Spinal cord (tissue), 10 donors: Measurements from ENCODE around the gene COL23A1. TPM values are rescaled to one million over a fixed set of nuclear protein-coding genes. Genes with fewer than 3 reads are reported as not detected.

Experiments used
- DNase-seq, 6 donors: peaks; one replicate each; pipeline versions ENCODE4 v3.0.0 to v3.0.0-alpha.2; 2013 to 2015; ENCODE audit warnings: low spot score in 6 of 6, low read depth in 4 of 6
- H3K27ac ChIP-seq: one replicate; pipeline ENCODE4 v1.5.1; 2013; ENCODE audit warnings: low read depth, low read length, control low read depth
- H3K27me3 ChIP-seq: one replicate; pipeline ENCODE4 v1.6.1; 2013; ENCODE audit warnings: low read length; ENCODE audit not compliant: control insufficient read depth, insufficient read depth
- H3K36me3 ChIP-seq: one replicate; pipeline ENCODE4 v1.6.1; 2013; ENCODE audit warnings: low read length; ENCODE audit not compliant: control insufficient read depth, insufficient read depth
- H3K4me1 ChIP-seq: one replicate; pipeline ENCODE4 v1.6.1; 2013; ENCODE audit warnings: low read length; ENCODE audit not compliant: control insufficient read depth, insufficient read depth
- H3K4me3 ChIP-seq: one replicate; pipeline ENCODE4 v1.5.1; 2013; ENCODE audit warnings: low read depth, low read length, control low read depth
- H3K9me3 ChIP-seq: one replicate; pipeline ENCODE4 v1.6.1; 2013; ENCODE audit warnings: low read length; ENCODE audit not compliant: control insufficient read depth, insufficient read depth
- WGBS: methylation state at CpG from one replicate; pipeline ENCODE4 v1.1.5; 2013; ENCODE audit warnings: missing lambda C conversion rate; ENCODE audit not compliant: insufficient coverage; 5-methylcytosine and 5-hydroxymethylcytosine counted together
- polyA plus RNA-seq, 2 donors: library from polyadenylated mRNA; unstranded; fragments of 120-200 nt; gene quantifications; one replicate each; pipeline ENCODE4 v1.2.1, GENCODE V29; 2013; ENCODE audit not compliant: insufficient read length in 2 of 2
- total RNA-seq, 2 donors: library from RNA; depleted of rRNA in 1 of 2; stranded (reverse); fragments of 120-200 nt in 1 of 2; fragments of >200 nt in 1 of 2; gene quantifications; one replicate each; pipeline versions ENCODE4 v1.2.3 to v1.2.4, GENCODE V29; 2013 to 2014
- donor health status: healthy.

The COL23A1 gene
- total and polyA plus RNA-seq, 4 donors = 2.8 to 9.7 (median 8.0) TPM

DNA sequence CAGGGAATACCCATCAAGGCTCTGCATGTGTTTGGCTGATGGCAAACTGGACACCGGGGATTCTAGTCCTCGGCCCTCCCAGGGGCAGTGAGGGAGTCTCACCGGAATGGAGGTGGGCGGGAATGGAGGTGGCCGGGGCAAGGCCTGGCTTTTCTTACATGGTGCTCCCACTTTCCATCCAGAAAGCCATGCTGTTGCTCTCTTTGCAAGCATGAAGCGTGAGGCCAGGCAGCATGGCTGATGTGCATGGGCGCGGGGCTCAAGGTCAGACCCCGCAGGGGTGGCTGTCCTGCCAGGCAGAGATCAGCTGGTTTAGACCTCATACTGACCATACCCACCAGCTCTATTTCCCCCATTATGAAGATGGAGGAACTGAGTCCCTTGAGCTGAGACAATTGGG lies 249.6 kb downstream of the COL23A1 start:
- no peaks in the 10 kb centered on the region for H3K9me3 ChIP-seq
- no peaks in the 10 kb centered on the region for H3K27me3 ChIP-seq
- no peak overlapping the region for H3K27ac ChIP-seq
- no peaks in the 10 kb centered on the region for H3K36me3 ChIP-seq
- 97% methylated on average over 9 of the region's 9 CpGs for WGBS
- H3K4me3 ChIP-seq = no peak overlapping the region
- peaks cover 9% of the 10 kb centered on the region for H3K4me1 ChIP-seq
- no peak for DNase-seq

DNA sequence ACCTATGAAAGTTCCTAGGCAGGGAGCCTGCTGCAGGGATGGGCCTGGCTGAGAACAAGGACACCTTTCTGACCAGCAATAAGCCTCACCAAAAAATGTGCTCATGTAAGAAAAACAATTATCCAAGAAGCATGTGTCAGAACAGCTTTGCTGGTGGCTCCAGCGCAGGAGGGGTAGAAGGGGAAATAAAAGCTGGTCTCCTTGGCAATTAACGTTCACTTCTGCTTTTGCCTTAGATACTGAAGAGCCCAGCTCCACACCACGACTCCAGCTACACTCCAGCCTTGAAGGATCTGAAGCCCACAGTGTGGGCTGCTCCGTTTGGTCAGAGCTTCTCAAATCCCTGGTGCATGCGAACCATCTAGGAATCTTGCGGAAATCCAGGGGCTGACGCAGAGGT lies 250.0 kb downstream of the COL23A1 start:
- Histone ChIP-seq H3K9me3 (no peaks in the 10 kb centered on the region), H3K4me3 (no peak overlapping the region), H3K36me3 (no peaks in the 10 kb centered on the region), H3K27ac (no peak overlapping the region), H3K4me1 (peaks cover 9% of the 10 kb centered on the region), H3K27me3 (no peaks in the 10 kb centered on the region)
- 69% methylated on average over 7 of the region's 7 CpGs for WGBS
- DNase-seq = no peak

DNA sequence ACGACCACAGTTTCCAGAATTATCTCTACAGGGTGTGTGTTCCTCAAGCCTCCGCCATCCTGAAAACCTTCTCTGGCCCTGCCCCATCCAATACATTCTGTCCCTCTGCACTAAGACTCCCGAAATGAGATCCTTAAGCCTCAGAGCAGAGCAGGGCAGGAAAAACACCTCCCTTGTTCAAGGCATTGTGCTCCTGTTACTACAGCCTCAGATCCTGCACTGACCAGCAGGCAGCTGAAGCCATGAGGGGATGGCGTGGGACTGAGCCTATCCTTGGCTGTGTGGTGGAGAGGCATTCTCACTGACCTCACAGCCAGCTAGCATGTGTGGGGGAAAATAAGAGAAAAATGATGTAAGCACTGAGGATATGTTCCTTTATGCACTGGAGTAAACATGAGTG lies 250.9 kb downstream of the COL23A1 start:
- Histone ChIP-seq H3K27me3 (no peaks in the 10 kb centered on the region), H3K4me1 (peaks cover 9% of the 10 kb centered on the region), H3K4me3 (no peak overlapping the region), H3K9me3 (no peaks in the 10 kb centered on the region), H3K27ac (no peak overlapping the region), H3K36me3 (no peaks in the 10 kb centered on the region)
- no peak for DNase-seq
- WGBS = 85% methylated on average over 4 of the region's 4 CpGs

DNA sequence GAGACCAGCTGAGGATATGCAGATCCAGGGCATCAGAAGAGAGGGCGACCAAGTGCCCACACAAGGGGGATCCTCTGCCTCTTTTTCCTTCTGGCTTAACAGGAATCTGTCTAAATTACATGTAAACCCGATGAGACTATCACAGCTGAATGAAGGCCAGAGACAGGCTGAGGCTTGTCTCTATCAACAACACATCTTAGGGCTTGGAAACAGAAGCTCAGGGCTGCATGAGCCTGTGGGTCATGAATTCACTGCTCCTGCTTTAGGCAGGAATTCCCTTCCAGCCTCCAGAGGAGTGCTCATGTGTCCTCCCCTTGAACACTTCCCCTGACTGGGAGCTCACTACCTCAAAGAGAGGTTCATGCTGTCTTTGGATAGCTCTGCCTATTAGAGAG lies 251.4 kb downstream of the COL23A1 start:
- 83% methylated on average over 2 of the region's 2 CpGs for WGBS
- Histone ChIP-seq H3K27me3 (no peaks in the 10 kb centered on the region), H3K27ac (no peak overlapping the region), H3K9me3 (no peaks in the 10 kb centered on the region), H3K36me3 (no peaks in the 10 kb centered on the region), H3K4me3 (no peak overlapping the region), H3K4me1 (peaks cover 9% of the 10 kb centered on the region)
- DNase-seq = no peak

DNA sequence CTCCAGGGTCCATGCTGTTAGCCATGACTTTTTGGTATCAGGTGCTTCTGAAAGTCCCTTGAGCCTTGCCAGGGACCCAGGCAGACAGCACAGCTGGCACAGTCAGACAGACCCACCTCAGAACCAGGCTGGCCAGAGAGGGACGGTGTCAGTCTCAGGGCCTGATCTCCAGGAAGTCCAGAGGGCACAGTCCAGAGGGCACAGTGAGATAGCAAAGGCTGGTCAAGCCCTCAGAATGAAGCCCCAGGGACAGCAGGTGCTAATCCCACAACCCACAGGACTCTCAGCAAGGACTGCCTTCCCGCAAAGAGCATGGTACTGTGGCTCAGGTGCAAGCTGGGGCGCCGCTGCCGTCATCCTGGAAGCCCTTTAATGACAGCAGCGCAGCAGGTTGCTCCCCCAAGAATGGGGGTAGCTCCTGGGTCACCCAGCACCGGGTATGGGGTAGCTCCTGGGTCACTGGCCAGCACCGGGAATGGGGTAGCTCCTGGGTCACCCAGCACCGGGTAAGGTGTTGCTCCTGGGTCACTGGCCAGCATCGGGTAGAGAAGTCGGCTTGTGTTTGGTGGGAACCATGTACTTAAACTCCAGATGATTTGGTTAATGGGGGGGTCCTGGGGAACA lies 252.0 kb downstream of the COL23A1 start:
- no peak overlapping the region for H3K4me3 ChIP-seq
- WGBS = 88% methylated on average over 11 of the region's 11 CpGs
- no peaks in the 10 kb centered on the region for H3K27me3 ChIP-seq
- no peak overlapping the region for H3K27ac ChIP-seq
- no peaks in the 10 kb centered on the region for H3K9me3 ChIP-seq
- no peak for DNase-seq
- peaks cover 9% of the 10 kb centered on the region for H3K4me1 ChIP-seq
- no peaks in the 10 kb centered on the region for H3K36me3 ChIP-seq

DNA sequence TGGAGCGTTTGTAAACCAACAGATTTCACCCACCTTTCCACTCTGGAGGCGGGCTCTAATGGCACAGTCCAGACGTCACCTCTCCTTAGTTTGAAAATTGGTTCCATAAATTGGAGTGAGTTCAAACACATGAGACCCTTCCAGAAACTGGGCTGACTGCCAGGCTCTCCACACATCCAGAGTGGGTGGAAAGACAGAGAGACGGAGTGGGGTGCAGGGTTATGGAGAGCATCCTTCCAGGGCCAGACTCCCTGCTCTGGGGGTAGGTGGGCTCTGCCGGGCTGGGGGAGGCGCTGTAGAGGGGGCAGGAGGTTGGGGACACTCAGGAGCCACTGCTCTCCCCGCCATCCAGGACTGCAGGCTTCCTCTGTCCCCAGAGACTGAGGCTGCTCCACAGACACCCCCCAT lies 252.9 kb downstream of the COL23A1 start:
- Histone ChIP-seq H3K27me3 (no peaks in the 10 kb centered on the region), H3K4me3 (no peak overlapping the region), H3K9me3 (no peaks in the 10 kb centered on the region), H3K36me3 (no peaks in the 10 kb centered on the region), H3K4me1 (peaks cover 9% of the 10 kb centered on the region), H3K27ac (no peak overlapping the region)
- WGBS = 80% methylated on average over 3 of the region's 7 CpGs
- DNase-seq = peak in 2 of 6 donors; percentile 33 to 68

DNA sequence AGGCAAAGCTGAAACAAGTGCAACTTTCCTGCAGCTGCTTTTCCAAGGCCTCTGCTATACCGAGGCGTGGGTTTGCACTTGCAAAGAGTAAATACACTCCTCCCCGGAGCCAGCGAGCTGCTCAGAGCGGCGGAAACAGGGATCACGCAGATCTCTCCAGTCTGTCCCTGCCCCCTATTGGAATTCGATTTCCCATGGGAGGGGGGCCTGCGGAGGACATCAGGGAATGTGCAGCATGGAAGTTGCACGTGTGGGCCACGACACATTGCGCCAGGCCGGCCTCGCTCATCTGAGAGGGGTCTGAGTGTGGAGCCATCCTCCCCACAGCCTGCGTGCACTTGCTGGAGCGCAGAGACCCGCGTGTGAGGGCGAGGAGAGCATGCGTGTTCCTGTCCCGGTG lies 253.3 kb downstream of the COL23A1 start:
- Histone ChIP-seq H3K9me3 (no peaks in the 10 kb centered on the region), H3K36me3 (no peaks in the 10 kb centered on the region), H3K4me1 (peaks cover 13% of the 10 kb centered on the region), H3K4me3 (no peak overlapping the region), H3K27me3 (no peaks in the 10 kb centered on the region), H3K27ac (no peak overlapping the region)
- peak in 1 of 6 donors; percentile 27 for DNase-seq
- WGBS = 60% methylated on average over 18 of the region's 21 CpGs

DNA sequence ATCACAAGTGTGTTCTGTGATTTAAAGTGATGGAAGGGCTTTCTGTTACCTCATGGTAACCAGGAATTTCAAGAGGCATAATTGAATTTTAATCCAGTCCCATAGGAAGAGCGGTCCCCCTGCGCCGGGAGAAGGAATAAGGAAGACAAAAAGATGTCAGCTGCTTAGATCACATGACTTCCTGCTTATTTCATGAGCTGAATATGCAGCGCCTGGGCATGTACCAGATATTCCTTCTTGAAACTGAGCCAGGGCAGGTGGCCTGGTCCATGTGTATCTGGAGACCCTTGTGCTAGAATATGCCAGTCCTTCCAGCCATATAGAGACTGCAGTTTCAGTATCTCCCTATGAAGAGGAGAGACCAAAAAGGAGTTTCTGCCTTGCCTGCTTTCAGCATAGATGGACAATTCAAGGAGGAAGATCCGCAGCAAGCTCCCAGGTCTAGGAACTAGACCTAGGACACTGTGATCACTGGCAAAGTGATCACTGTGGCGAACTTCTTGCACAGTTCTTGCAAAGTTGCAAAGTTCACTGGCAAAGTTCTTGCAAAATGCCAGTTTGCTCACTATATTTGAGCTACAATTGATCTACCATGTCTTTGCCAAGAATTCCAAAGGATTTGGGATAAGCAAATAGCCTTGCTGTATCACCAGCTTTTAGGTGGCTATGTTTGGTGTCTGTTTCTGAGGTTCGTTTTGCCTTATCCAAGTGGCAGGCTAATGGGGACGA lies 254.7 kb downstream of the COL23A1 start:
- H3K4me3 ChIP-seq = no peak overlapping the region
- no peaks in the 10 kb centered on the region for H3K36me3 ChIP-seq
- DNase-seq = no peak
- peaks cover 28% of the 10 kb centered on the region for H3K4me1 ChIP-seq
- H3K9me3 ChIP-seq = no peaks in the 10 kb centered on the region
- H3K27ac ChIP-seq = no peak overlapping the region
- WGBS = 77% methylated on average over 8 of the region's 8 CpGs
- H3K27me3 ChIP-seq = no peaks in the 10 kb centered on the region

DNA sequence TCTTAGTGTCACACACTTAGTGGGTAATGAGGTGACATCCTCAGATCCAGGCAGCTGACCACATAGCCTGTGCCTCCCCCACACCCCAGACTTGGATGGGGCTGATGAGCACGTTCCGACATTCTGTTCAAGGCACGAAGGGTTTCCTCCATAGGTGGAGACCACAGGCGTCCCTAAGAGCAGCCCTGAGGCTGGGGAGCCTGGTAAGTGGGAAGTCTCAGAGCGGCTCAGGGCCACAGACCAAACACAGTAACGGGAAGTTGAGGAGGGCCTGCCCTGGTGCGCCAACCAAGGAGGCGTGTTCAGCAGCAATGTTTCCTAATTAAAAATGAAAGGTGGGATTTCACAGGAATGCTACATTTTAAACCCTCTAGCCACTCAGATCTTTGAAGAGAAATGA lies 255.3 kb downstream of the COL23A1 start:
- Histone ChIP-seq H3K9me3 (no peaks in the 10 kb centered on the region), H3K36me3 (no peaks in the 10 kb centered on the region), H3K27me3 (no peaks in the 10 kb centered on the region), H3K27ac (no peak overlapping the region), H3K4me1 (peaks cover 28% of the 10 kb centered on the region), H3K4me3 (no peak overlapping the region)
- WGBS = 90% methylated on average over 3 of the region's 8 CpGs
- no peak for DNase-seq
